ENCODE measurements around the gene SULT1C3.
"Not testable (repeated sequence)": the region's sequence is repeated elsewhere in the genome, so short reads cannot be mapped to it uniquely, and the experiment has no call there.

Gene SULT1C3

GRCh38 chr2:108280466-108280865, 40.7 kb downstream of the SULT1C3 start:
- ATAC-seq, result no peak
- TF ChIP-seq ISL1 (CRISPR knock-in tag; IDR thresholded peaks at IDR 0.05), result no peak

GRCh38 chr2:108284566-108284965, 44.8 kb downstream of the SULT1C3 start:
- ATAC-seq, result not testable (repeated sequence)

- ATAC-seq, result no peak
Measured at GRCh38 chr2:108285616-108286015, 45.8 kb downstream of the SULT1C3 start.

GRCh38 chr2:108287169-108287568, 47.4 kb downstream of the SULT1C3 start:
- no peak for TF ChIP-seq CSDC2 (CRISPR knock-in tag; IDR thresholded peaks at IDR 0.05)
- no peak for TF ChIP-seq ZFP30 (CRISPR knock-in tag; IDR thresholded peaks at IDR 0.05)
- no peak for TF ChIP-seq PPARA (CRISPR knock-in tag; IDR thresholded peaks at IDR 0.05; ENCODE audit: borderline replicate concordance)
- TF ChIP-seq TCF4 (CRISPR knock-in tag; IDR thresholded peaks at IDR 0.05; ENCODE audit: borderline replicate concordance), result no peak
- no peak for TF ChIP-seq TOX (CRISPR knock-in tag; IDR thresholded peaks at IDR 0.05; ENCODE audit: borderline replicate concordance)
- no peak for TF ChIP-seq ESRRG (CRISPR knock-in tag; IDR thresholded peaks at IDR 0.05)
- no peak for TF ChIP-seq PATZ1 (CRISPR knock-in tag; IDR thresholded peaks at IDR 0.05; ENCODE audit: borderline replicate concordance)
- TF ChIP-seq ZNF565 (CRISPR knock-in tag; conservative IDR thresholded peaks at IDR 0.05; ENCODE audit: low read depth), result no peak
- no peak for ATAC-seq

More at GRCh38 chr2:108285616-108286015, 45.8 kb downstream of the SULT1C3 start:
- TF ChIP-seq CSDC2 (CRISPR knock-in tag; IDR thresholded peaks at IDR 0.05), result no peak

- ATAC-seq, result no peak
- TF ChIP-seq BACH2 (CRISPR knock-in tag; IDR thresholded peaks at IDR 0.05; ENCODE audit: borderline replicate concordance) (no peak), ISL1 (CRISPR knock-in tag; IDR thresholded peaks at IDR 0.05) (no peak), ZNF565 (CRISPR knock-in tag; conservative IDR thresholded peaks at IDR 0.05; ENCODE audit: low read depth) (no peak), ZNF70 (CRISPR knock-in tag; IDR thresholded peaks at IDR 0.05) (no peak), OSR1 (CRISPR knock-in tag; IDR thresholded peaks at IDR 0.05) (no peak), POU6F1 (CRISPR knock-in tag; IDR thresholded peaks at IDR 0.05; ENCODE audit: borderline replicate concordance, low read depth) (no peak), CSDC2 (CRISPR knock-in tag; IDR thresholded peaks at IDR 0.05) (no peak)
Measured at GRCh38 chr2:108288534-108289106, 48.9 kb downstream of the SULT1C3 start, which contains the start of gene SULT1C2. TSS of gene SULT1C2 (plus strand) at chr2:108288895. CDS start at chr2:108293668, 4,773 bp downstream.

- TF ChIP-seq CREB5 (CRISPR knock-in tag; IDR thresholded peaks at IDR 0.05; ENCODE audit: low read depth) (no peak), ISL1 (CRISPR knock-in tag; IDR thresholded peaks at IDR 0.05) (no peak), ZFP3 (CRISPR knock-in tag; IDR thresholded peaks at IDR 0.05) (no peak), PATZ1 (CRISPR knock-in tag; IDR thresholded peaks at IDR 0.05; ENCODE audit: borderline replicate concordance) (no peak), PPARA (CRISPR knock-in tag; IDR thresholded peaks at IDR 0.05; ENCODE audit: borderline replicate concordance) (no peak), GLIS3 (CRISPR knock-in tag; IDR thresholded peaks at IDR 0.05) (no peak), TOX (CRISPR knock-in tag; IDR thresholded peaks at IDR 0.05; ENCODE audit: borderline replicate concordance) (no peak), ZNF565 (CRISPR knock-in tag; conservative IDR thresholded peaks at IDR 0.05; ENCODE audit: low read depth) (no peak), BACH2 (CRISPR knock-in tag; IDR thresholded peaks at IDR 0.05; ENCODE audit: borderline replicate concordance) (no peak), CSRNP3 (CRISPR knock-in tag; IDR thresholded peaks at IDR 0.05) (no peak), ESRRG (CRISPR knock-in tag; IDR thresholded peaks at IDR 0.05) (no peak), ZFP30 (CRISPR knock-in tag; IDR thresholded peaks at IDR 0.05) (no peak), SNAI2 (CRISPR knock-in tag; IDR thresholded peaks at IDR 0.05) (no peak), CSDC2 (CRISPR knock-in tag; IDR thresholded peaks at IDR 0.05) (no peak), ZNF70 (CRISPR knock-in tag; IDR thresholded peaks at IDR 0.05) (no peak), OSR1 (CRISPR knock-in tag; IDR thresholded peaks at IDR 0.05) (no peak), RARB (CRISPR knock-in tag; IDR thresholded peaks at IDR 0.05) (no peak), POU6F1 (CRISPR knock-in tag; IDR thresholded peaks at IDR 0.05; ENCODE audit: borderline replicate concordance, low read depth) (no peak), ZC3H10 (CRISPR knock-in tag; IDR thresholded peaks at IDR 0.05) (no peak)
- no peak for ATAC-seq
Measured at GRCh38 chr2:108293850-108294249, 54.1 kb downstream of the SULT1C3 start.

All from SK-N-SH treated with all-trans-retinoic acid at 6 μM for 48 hours (cell line).